GM20000 (cell line): ENCODE results near the gene CMC4.

Source experiments
- DNase-seq: peaks from one replicate; pipeline ENCODE4 v3.0.0; 2012; ENCODE audit warnings: low spot score
- CTCF ChIP-seq: IDR thresholded peaks from 2 replicates; pipeline ENCODE4 v1.5.1; 2012; ENCODE audit warnings: mild to moderate bottlenecking, control low read depth; ENCODE audit errors: extremely low read depth, missing control alignments

The CMC4 gene

GRCh38 chrX:155020591-155020990 lies 50.3 kb downstream of the CMC4 start:
- no peak for DNase-seq
- no peak for TF ChIP-seq CTCF
